Liver (tissue), 9 donors: Measurements from ENCODE around the gene RTN4R. TPM values are rescaled to one million over a fixed set of nuclear protein-coding genes. Genes with fewer than 3 reads are reported as not detected.

Experiments
- DNase-seq: peaks from one replicate; pipeline ENCODE4 v3.0.0-alpha.2; 2017; ENCODE audit warnings: low spot score
- H3K27ac ChIP-seq, 2 donors: one replicate each; pipeline ENCODE4 v1.7.0; 2013; ENCODE audit warnings: inconsistent platforms in 2 of 2, low read length in 2 of 2, control low read depth in 1 of 2, low read depth in 1 of 2, mild to moderate bottlenecking in 1 of 2
- H3K27me3 ChIP-seq, 4 donors: one replicate each; pipeline versions ENCODE4 v1.6.1 to v1.7.0; 2013; ENCODE audit warnings: low read length in 3 of 4, inconsistent platforms in 1 of 4, mild to moderate bottlenecking in 1 of 4, moderate library complexity in 1 of 4; ENCODE audit not compliant: control insufficient read depth in 4 of 4, insufficient read depth in 4 of 4
- H3K36me3 ChIP-seq, 4 donors: one replicate each; pipeline versions ENCODE4 v1.6.1 to v1.7.0; 2013; ENCODE audit warnings: low read length in 3 of 4, mild to moderate bottlenecking in 3 of 4, low read depth in 1 of 4, moderate library complexity in 1 of 4; ENCODE audit not compliant: control insufficient read depth in 4 of 4, insufficient read depth in 3 of 4
- H3K4me1 ChIP-seq, 4 donors: one replicate each; pipeline versions ENCODE4 v1.6.1 to v1.7.0; 2013; ENCODE audit warnings: low read length in 3 of 4, mild to moderate bottlenecking in 3 of 4, moderate library complexity in 1 of 4; ENCODE audit not compliant: control insufficient read depth in 4 of 4, insufficient read depth in 4 of 4
- H3K4me3 ChIP-seq, 3 donors: one replicate each; pipeline versions ENCODE4 v1.6.1 to v1.7.0; 2013; ENCODE audit warnings: low read length in 3 of 3, control low read depth in 1 of 3, low read depth in 1 of 3, mild to moderate bottlenecking in 1 of 3
- H3K9ac ChIP-seq, 2 donors: one replicate each; pipeline ENCODE4 v1.7.0; 2013; ENCODE audit warnings: low read length in 2 of 2, mild to moderate bottlenecking in 2 of 2, moderate library complexity in 2 of 2, control low read depth in 1 of 2, low read depth in 1 of 2
- H3K9me3 ChIP-seq, 4 donors: one replicate each; pipeline versions ENCODE4 v1.6.1 to v1.7.0; 2013; ENCODE audit warnings: low read length in 3 of 4; ENCODE audit not compliant: control insufficient read depth in 4 of 4
- EGR1 ChIP-seq, 2 donors: IDR thresholded peaks; 2 replicates each; pipeline ENCODE4 v1.6.1; 2016 to 2018; ENCODE audit warnings: antibody characterized with exemption in 2 of 2, low read depth in 2 of 2
- FOXA1 ChIP-seq: IDR thresholded peaks from 2 replicates; pipeline ENCODE4 v1.6.1; 2016; ENCODE audit warnings: antibody characterized with exemption
- FOXA2 ChIP-seq: IDR thresholded peaks from 2 replicates; pipeline ENCODE4 v1.6.1; 2016; ENCODE audit warnings: antibody characterized with exemption
- GABPA ChIP-seq, 2 donors: IDR thresholded peaks in 1 of 2; conservative IDR thresholded peaks in 1 of 2; 2 replicates each; pipeline ENCODE4 v1.6.1; 2016; ENCODE audit warnings: antibody characterized with exemption in 2 of 2, mild to moderate bottlenecking in 1 of 2, moderate library complexity in 1 of 2
- HNF4A ChIP-seq, 2 donors: conservative IDR thresholded peaks; 2 replicates each; pipeline ENCODE4 v1.6.1; 2016; ENCODE audit warnings: antibody characterized with exemption in 2 of 2, mild to moderate bottlenecking in 2 of 2
- HNF4G ChIP-seq: IDR thresholded peaks from 2 replicates; pipeline ENCODE4 v1.6.1; 2016; ENCODE audit warnings: antibody characterized with exemption
- JUND ChIP-seq, 2 donors: IDR thresholded peaks; 2 replicates each; pipeline ENCODE4 v1.6.1; 2016; ENCODE audit warnings: antibody characterized with exemption in 2 of 2
- NR2F2 ChIP-seq: IDR thresholded peaks from 2 replicates; pipeline ENCODE4 v1.6.1; 2016; ENCODE audit warnings: antibody characterized with exemption
- RAD21 ChIP-seq, 2 donors: IDR thresholded peaks; 2 replicates each; pipeline ENCODE4 v1.6.1; 2016; ENCODE audit warnings: antibody characterized with exemption in 2 of 2, mild to moderate bottlenecking in 2 of 2
- RXRA ChIP-seq, 2 donors: IDR thresholded peaks; 2 replicates each; pipeline ENCODE4 v1.6.1; 2017 to 2018; ENCODE audit warnings: antibody characterized with exemption in 2 of 2, mild to moderate bottlenecking in 1 of 2
- SP1 ChIP-seq: IDR thresholded peaks from 2 replicates; pipeline ENCODE4 v1.6.1; 2018; ENCODE audit warnings: antibody characterized with exemption, mild to moderate bottlenecking
- TAF1 ChIP-seq: conservative IDR thresholded peaks from 2 replicates; pipeline ENCODE4 v1.6.1; 2016; ENCODE audit warnings: antibody characterized with exemption, mild to moderate bottlenecking
- WGBS: extraction: QIAGEN DNeasy Blood & Tissue Kit; methylation state at CpG from one replicate; pipeline ENCODE4 v1.1.7; 2013; 5-methylcytosine and 5-hydroxymethylcytosine counted together
- polyA plus RNA-seq, 2 donors: library from polyadenylated mRNA; stranded (reverse) in 1 of 2; unstranded in 1 of 2; fragments of 200-250 nt in 1 of 2; fragments of >200 nt in 1 of 2; fragmentation: Nextera tagmentation in 1 of 2; extraction: Ambion mirVana in 1 of 2; gene quantifications; one replicate each; pipeline versions ENCODE4 v1.2.1 to v1.2.3, GENCODE V29; 2013 to 2015
- total RNA-seq, 2 donors: library from RNA; depleted of rRNA; stranded (reverse); fragments of >200 nt; gene quantifications; one replicate each; pipeline ENCODE4 v1.2.3, GENCODE V29; 2014
- TF ChIP-seq, protein P1 (sequence below): IDR thresholded peaks from 2 replicates; pipeline ENCODE4 v1.6.1; 2016; ENCODE audit warnings: antibody characterized with exemption, mild to moderate bottlenecking
- TF ChIP-seq, protein P2 (sequence below): IDR thresholded peaks from 2 replicates; pipeline ENCODE4 v1.6.1; 2016; ENCODE audit warnings: antibody characterized with exemption
- TF ChIP-seq, protein P3 (sequence below): IDR thresholded peaks from 2 replicates; pipeline ENCODE4 v1.6.1; 2016; ENCODE audit warnings: antibody characterized with exemption
- TF ChIP-seq, protein P4 (sequence below): fragments of 150-350 bp; IDR thresholded peaks from 2 replicates; pipeline ENCODE4 v1.5.1; 2017; ENCODE audit warnings: improper control_type of control experiment, low read depth, low read length; ENCODE audit not compliant: missing input control
- donor health status: healthy.
- donor health status: healthy.
- donor health status: healthy.
- donor health status: healthy.
- donor health status: healthy.

Gene RTN4R
- total and polyA plus RNA-seq, 4 donors: 0.33 to 10.4 (median 1.1) TPM

DNA sequence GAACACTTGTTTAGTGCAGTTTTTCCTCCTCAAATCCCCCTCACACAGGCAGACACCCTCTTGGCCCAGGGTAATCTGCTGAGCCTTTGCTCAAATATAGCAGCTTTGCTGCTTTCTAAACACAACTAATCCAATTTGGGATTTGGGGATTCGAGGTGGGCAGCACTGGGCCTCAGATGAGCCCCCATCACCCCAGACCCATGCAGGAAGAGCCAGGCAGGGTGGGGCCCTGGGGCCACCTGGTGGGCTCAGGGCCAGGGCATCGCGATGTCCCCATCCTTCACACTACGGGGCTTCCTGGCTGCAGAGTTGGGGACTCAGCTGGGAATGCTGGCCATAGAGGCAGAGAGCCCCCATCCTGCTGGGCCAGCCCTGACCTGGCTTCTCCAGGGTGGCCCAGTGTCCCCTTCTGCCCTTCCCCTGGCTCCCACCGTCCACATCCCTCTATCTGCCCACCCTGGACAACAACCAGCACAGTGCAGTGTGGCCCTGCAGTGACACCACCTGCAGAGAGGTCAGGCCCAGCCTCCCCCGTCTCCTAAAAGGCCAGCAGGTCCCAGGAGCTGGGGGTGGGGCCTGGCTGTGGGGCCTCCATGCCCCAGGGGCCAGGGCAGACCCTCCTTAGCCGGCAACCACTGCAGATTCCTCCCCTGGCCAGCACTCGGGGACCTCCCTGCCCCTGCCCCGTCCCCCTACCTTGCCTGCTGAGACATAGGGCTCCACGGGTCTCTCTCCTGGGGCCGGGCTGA lies 60.7 kb downstream of the RTN4R start:
- H3K4me1 ChIP-seq: peaks cover 23 to 88% (median 63%) of the 10 kb centered on the region in 4 donors
- 86% methylated on average over 11 of the region's 11 CpGs for WGBS
- TF ChIP-seq, protein P1, sequence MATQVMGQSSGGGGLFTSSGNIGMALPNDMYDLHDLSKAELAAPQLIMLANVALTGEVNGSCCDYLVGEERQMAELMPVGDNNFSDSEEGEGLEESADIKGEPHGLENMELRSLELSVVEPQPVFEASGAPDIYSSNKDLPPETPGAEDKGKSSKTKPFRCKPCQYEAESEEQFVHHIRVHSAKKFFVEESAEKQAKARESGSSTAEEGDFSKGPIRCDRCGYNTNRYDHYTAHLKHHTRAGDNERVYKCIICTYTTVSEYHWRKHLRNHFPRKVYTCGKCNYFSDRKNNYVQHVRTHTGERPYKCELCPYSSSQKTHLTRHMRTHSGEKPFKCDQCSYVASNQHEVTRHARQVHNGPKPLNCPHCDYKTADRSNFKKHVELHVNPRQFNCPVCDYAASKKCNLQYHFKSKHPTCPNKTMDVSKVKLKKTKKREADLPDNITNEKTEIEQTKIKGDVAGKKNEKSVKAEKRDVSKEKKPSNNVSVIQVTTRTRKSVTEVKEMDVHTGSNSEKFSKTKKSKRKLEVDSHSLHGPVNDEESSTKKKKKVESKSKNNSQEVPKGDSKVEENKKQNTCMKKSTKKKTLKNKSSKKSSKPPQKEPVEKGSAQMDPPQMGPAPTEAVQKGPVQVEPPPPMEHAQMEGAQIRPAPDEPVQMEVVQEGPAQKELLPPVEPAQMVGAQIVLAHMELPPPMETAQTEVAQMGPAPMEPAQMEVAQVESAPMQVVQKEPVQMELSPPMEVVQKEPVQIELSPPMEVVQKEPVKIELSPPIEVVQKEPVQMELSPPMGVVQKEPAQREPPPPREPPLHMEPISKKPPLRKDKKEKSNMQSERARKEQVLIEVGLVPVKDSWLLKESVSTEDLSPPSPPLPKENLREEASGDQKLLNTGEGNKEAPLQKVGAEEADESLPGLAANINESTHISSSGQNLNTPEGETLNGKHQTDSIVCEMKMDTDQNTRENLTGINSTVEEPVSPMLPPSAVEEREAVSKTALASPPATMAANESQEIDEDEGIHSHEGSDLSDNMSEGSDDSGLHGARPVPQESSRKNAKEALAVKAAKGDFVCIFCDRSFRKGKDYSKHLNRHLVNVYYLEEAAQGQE: no peak
- no peak for TF ChIP-seq RXRA (IDR thresholded peaks at IDR 0.05)
- TF ChIP-seq, protein P2, sequence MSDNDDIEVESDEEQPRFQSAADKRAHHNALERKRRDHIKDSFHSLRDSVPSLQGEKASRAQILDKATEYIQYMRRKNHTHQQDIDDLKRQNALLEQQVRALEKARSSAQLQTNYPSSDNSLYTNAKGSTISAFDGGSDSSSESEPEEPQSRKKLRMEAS: no peak
- no peak for TF ChIP-seq FOXA1
- TF ChIP-seq NR2F2: no peak
- no peak for TF ChIP-seq GABPA (IDR thresholded peaks at IDR 0.05 in 1 of 2, conservative IDR thresholded peaks at IDR 0.05 in 1 of 2)
- TF ChIP-seq JUND (IDR thresholded peaks at IDR 0.05): no peak
- no peak for TF ChIP-seq HNF4G
- no peak for TF ChIP-seq RAD21 (IDR thresholded peaks at IDR 0.05)
- TF ChIP-seq, protein P3, sequence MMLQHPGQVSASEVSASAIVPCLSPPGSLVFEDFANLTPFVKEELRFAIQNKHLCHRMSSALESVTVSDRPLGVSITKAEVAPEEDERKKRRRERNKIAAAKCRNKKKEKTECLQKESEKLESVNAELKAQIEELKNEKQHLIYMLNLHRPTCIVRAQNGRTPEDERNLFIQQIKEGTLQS: no peak
- TF ChIP-seq, protein P4, sequence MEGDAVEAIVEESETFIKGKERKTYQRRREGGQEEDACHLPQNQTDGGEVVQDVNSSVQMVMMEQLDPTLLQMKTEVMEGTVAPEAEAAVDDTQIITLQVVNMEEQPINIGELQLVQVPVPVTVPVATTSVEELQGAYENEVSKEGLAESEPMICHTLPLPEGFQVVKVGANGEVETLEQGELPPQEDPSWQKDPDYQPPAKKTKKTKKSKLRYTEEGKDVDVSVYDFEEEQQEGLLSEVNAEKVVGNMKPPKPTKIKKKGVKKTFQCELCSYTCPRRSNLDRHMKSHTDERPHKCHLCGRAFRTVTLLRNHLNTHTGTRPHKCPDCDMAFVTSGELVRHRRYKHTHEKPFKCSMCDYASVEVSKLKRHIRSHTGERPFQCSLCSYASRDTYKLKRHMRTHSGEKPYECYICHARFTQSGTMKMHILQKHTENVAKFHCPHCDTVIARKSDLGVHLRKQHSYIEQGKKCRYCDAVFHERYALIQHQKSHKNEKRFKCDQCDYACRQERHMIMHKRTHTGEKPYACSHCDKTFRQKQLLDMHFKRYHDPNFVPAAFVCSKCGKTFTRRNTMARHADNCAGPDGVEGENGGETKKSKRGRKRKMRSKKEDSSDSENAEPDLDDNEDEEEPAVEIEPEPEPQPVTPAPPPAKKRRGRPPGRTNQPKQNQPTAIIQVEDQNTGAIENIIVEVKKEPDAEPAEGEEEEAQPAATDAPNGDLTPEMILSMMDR: no peak
- no peak for TF ChIP-seq TAF1
- no peak for TF ChIP-seq SP1
- TF ChIP-seq HNF4A (conservative IDR thresholded peaks at IDR 0.05): no peak
- H3K4me3 ChIP-seq: peak overlapping the region in 1 of 3 donors; percentile 42
- H3K27me3 ChIP-seq: no peaks in the 10 kb centered on the region
- no peak for DNase-seq
- peak overlapping the region; percentile 61 to 67 for H3K27ac ChIP-seq
- H3K9me3 ChIP-seq: no peaks in the 10 kb centered on the region
- H3K9ac ChIP-seq: no peak overlapping the region
- no peaks in the 10 kb centered on the region for H3K36me3 ChIP-seq

DNA sequence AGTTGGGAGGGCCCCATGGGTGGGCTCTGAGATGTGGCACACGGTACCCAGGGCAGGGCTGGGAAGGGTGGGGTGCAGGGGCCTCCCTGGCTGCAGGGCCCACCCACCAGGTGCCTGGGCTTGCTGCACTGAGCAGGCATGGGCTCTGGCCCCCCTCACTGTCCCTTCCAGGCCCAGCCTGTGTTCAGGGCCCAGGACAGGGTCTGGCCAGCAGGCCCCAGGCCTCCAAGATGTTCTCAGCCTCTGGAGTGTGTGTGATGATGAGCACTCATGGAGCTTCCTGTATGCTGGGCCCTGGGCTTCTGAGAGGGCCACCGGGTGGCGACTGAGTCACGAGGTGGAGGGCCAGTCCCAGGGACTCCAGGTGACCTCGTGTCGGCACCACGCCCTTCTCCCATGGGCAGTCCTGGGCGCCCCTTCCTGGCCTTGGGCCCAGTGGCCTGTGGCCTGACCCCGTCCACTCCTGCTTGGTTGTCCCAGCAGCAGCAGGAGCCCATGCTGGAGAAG lies 61.4 kb downstream of the RTN4R start:
- Histone ChIP-seq H3K9ac (peak overlapping the region in 1 of 2 donors; percentile 42), H3K27ac (peak overlapping the region; percentile 61 to 67), H3K27me3 (no peaks in the 10 kb centered on the region), H3K9me3 (no peaks in the 10 kb centered on the region), H3K36me3 (no peaks in the 10 kb centered on the region), H3K4me1 (peaks cover 23 to 81% (median 58%) of the 10 kb centered on the region in 4 donors), H3K4me3 (peak overlapping the region; percentile 26 to 53 (median 42))
- TF ChIP-seq HNF4A (conservative IDR thresholded peaks at IDR 0.05) (peak in 1 of 2 donors; percentile 4), RAD21 (IDR thresholded peaks at IDR 0.05) (peak in 1 of 2 donors; percentile 7), RXRA (IDR thresholded peaks at IDR 0.05) (peak in 1 of 2 donors; percentile 5), EGR1 (IDR thresholded peaks at IDR 0.05; ENCODE audit: low read depth in 2 of 2) (no peak), HNF4G (no peak), FOXA2 (no peak)
- TF ChIP-seq, protein P4: peak; percentile 14
- WGBS: 51% methylated on average over 9 of the region's 9 CpGs
- no peak for DNase-seq
